Kidney capillary endothelial cell (primary cell): ENCODE data around the gene CRYGA.
"Not testable (repeated sequence)": the region's sequence is repeated elsewhere in the genome, so short reads cannot be mapped to it uniquely, and the experiment has no call there.

Experiments used
- DNase-seq: peaks from one replicate; pipeline ENCODE4 v3.0.0-alpha.2; 2018; ENCODE audit warnings: low spot score

Gene CRYGA

DNA sequence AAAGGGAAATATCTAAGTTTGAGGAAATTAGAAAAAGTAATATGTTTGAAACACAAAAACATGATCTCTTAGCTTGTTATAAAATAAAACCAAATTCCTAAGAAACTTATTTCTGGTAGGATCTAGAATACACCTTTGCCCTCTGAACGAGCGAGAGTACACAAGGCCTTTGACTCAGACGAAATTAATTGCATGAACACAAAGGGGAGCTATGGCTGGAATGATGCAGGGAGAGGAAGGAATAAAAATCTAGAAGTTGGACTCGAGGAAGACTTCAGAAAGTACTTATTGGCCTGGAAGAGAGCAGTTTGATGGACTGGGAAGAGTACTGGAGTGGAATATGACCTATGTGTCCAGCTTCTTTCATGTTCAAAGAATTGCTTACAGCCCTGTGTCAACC, 38.1 kb downstream of the CRYGA start:
- no peak for DNase-seq

DNA sequence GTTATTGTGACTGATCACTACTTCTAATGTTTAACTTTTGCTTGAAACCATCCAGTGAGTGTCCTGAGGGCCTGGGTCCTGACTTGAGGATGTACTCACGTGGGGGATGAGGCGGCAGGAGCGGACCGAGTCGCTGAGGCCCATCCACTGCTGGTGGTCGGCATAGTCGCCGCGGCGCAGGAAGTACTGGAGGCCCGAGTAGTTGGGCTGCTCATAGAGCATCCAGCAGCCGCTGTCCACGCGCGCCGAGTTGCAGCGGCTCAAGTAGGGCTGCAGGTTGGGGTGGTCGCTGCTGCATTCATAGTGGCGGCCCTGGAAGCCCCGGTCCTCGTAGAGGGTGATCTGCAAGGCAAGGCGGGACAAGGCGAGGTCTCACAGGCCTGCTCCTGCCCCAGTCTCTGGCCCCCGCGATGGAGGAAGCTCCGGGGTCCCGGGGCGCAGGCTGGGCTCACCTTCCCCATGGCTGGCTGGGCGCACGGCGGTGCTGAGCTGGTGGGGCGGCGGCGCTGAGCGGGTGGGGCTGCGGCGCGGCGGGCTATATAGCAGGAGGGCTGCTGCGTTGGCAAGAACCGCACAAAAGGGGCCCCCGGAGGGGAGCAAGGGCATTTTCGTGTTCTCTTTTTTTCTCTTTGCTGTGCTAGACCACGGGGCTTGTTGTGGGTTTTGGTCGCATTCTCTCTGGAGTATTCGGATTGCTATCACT, 39.2 kb downstream of the CRYGA start, which contains the start of gene CRYGD:
Gene CRYGD (minus strand): TSS at position 512 of the 703 bp plus-strand sequence. CDS start 51 bp downstream, at position 461.
- not testable (repeated sequence) for DNase-seq

DNA sequence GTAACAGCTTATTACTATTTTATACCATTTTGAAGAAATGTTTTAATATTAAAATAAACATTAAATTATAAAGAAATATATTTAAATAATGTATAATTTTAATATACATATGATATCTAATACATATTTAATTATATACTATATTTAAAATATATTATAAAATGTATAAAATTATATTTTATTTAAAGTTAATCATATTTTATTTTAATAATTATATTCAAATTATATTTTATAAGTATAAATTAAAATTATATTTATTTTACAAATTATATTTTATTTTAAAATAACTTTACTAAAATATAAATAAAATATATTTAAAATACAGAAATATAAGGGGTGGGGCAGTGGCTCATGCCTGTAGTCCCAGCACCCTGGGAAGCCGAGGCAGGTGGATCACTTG, 41.1 kb downstream of the CRYGA start:
- no peak for DNase-seq

DNA sequence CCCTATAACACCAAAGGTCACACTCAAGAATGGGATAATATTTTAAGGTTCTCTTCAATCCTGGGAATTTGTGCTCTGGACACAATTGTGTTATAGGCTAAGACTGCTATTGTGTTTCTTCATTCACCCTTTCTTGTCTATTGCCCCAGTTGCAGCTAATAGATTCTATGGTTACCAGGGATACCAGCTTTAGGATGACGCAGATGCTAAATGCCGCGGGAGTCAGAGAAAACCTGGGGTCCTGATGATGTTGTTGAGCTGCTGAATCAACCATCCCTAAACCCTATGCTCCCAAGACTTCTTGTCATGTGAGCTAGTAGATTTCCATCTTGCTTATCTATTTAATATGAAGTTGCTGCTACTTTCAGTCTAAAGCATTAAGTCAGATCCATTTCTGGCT, 44.5 kb downstream of the CRYGA start:
- DNase-seq = no peak

DNA sequence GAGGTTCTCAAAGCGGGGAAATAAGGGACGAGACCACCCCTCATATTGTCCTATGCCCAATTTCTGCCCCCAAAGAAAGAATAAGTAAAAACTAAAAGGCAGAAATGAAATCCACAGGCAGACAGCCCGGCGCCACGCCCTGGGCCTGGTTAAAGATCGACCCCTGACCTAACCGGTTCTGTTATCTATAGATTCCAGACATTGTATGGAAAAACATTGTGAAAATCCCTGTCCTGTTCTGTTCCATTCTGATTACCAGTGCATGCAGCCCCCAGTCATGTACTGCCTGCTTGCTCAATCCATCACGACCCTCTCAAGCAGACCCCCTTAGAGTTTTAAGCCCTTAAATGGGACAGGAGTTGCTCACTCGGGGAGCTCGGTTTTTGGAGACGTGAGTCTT, 46.0 kb downstream of the CRYGA start:
- not testable (repeated sequence) for DNase-seq

DNA sequence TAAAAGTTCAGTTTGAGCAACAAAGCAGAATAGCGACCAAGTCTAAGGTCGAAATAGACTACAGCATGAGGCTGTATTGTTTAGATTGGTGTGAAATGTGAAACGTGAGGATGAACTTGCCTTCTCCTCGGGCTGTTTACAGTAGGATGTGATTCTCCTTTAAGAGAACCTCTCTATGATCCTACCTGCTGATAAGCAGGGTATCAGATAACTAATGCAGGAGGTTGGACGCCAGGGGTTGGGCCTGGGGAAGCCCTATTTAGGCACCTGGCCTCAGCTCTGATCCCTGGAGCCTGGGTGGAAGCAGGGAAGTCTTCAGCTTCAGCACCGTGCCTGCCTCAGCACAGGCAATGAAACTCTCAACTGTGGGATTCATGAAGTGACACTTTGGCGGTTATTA, 50.4 kb downstream of the CRYGA start:
- no peak for DNase-seq

DNA sequence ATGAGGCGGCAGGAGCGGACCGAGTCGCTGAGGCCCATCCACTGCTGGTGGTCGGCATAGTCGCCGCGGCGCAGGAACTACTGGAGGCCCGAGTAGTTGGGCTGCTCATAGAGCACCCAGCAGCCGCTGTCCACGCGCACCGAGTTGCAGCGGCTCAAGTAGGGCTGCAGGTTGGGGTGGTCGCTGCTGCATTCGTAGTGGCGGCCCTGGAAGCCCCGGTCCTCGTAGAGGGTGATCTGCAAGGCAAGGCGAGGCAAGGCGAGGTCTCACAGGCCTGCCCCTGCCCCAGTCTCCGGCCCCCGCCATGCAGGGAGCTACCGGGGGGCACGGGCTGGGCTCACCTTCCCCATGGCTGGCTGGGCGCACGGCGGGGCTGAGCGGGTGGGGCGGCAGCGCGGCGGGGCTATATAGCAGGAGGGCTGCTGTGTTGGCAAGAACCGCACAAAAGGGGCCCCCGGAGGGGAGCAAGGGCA, 51.1 kb downstream of the CRYGA start:
- DNase-seq = not testable (repeated sequence)
